Measurements from ENCODE around the gene RFC1. TPM values are rescaled to one million over a fixed set of nuclear protein-coding genes. Genes with fewer than 3 reads are reported as not detected.
"Not testable (repeated sequence)": the region's sequence is repeated elsewhere in the genome, so short reads cannot be mapped to it uniquely, and the experiment has no call there.

Gene RFC1
- total RNA-seq, 2 donors from 2014 or later, result 28.2 to 28.7 TPM

DNA sequence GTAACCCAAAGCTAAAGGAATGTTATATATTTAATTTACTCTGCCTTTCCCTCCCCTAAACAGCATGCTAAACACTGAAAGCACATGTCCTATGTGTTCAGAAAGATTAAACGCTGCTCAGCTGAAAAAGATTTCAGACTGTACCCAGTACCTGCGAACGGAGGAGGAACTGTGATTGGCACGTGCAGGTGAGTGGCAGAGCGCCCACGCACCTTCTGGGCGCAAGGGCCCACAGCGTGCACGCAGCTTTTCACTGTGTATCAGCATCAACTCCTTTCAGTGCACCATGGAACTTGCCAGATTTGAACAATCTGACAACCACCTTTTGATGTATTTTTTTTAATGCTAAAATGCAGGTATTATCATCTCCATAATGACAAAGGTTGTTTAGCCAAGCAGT, 87.7 kb downstream of the RFC1 start:
- Histone ChIP-seq H3K9me3 (no peaks in the 10 kb centered on the region), H3K9ac (ENCODE audit: low read depth in 2 of 2, low read length in 2 of 2) (no peak overlapping the region), H3K4me1 (no peaks in the 10 kb centered on the region), H3K27ac (no peak overlapping the region), H3K36me3 (no peaks in the 10 kb centered on the region), H3K4me3 (no peak overlapping the region), H3K27me3 (no peaks in the 10 kb centered on the region)
- DNase-seq, result no peak
- TF ChIP-seq, protein P1, sequence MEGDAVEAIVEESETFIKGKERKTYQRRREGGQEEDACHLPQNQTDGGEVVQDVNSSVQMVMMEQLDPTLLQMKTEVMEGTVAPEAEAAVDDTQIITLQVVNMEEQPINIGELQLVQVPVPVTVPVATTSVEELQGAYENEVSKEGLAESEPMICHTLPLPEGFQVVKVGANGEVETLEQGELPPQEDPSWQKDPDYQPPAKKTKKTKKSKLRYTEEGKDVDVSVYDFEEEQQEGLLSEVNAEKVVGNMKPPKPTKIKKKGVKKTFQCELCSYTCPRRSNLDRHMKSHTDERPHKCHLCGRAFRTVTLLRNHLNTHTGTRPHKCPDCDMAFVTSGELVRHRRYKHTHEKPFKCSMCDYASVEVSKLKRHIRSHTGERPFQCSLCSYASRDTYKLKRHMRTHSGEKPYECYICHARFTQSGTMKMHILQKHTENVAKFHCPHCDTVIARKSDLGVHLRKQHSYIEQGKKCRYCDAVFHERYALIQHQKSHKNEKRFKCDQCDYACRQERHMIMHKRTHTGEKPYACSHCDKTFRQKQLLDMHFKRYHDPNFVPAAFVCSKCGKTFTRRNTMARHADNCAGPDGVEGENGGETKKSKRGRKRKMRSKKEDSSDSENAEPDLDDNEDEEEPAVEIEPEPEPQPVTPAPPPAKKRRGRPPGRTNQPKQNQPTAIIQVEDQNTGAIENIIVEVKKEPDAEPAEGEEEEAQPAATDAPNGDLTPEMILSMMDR (IDR thresholded peaks at IDR 0.05), result no peak
- intact Hi-C loops (cut with DNase I), result no loop called here

DNA sequence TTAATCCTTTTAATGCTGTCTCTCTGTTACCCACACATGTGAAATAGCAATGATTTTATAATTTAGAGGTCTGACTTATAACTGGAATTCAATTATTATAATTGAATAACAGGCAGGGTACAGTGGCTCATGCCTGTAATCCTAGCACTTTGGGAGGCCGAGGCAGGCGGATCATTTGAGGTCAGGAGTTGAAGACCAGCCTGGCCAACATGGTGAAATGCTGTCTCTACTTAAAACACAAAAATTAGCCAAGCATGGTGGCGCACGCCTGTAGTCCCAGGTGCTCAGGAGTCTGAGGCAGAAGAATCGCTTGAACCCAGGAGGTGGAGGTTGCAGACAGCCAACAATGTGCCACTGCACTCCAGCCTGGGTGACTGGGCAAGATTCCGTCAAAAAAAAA, 88.5 kb downstream of the RFC1 start:
- intact Hi-C loops (cut with DNase I), result not testable (repeated sequence)

DNA sequence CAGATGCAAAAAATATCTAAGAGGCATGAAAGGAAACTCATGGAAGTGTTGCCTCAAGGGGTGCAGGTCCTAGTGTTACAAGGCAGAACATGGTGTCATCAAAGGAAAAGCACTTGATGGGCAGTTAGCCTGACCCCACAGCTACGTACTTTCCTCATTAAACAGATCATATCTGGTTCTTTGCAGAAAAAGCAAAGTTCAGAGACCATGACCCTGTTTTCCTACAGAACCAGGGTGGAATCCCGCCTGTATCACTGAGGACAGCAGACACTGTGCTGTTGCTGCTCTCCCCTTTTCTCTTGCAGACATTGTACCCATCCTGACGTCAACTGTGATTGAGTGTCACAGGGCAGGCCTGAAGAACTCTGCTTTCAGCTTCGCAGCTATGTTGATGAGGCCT, 91.7 kb downstream of the RFC1 start:
- intact Hi-C loops (cut with DNase I), result no loop called here
- Histone ChIP-seq H3K36me3 (no peaks in the 10 kb centered on the region), H3K27me3 (no peaks in the 10 kb centered on the region), H3K4me3 (no peak overlapping the region), H3K27ac (no peak overlapping the region), H3K4me1 (no peaks in the 10 kb centered on the region), H3K9ac (ENCODE audit: low read depth in 2 of 2, low read length in 2 of 2) (no peak overlapping the region), H3K9me3 (no peaks in the 10 kb centered on the region)
- DNase-seq, result no peak
- TF ChIP-seq, protein P1 (IDR thresholded peaks at IDR 0.05), result no peak

More for the DNA sequence above, 88.5 kb downstream of the RFC1 start:
- H3K9me3 ChIP-seq; H3K4me1 ChIP-seq; H3K4me3 ChIP-seq; H3K36me3 ChIP-seq; DNase-seq; H3K27ac ChIP-seq; H3K9ac ChIP-seq (ENCODE audit: low read depth in 2 of 2, low read length in 2 of 2); H3K27me3 ChIP-seq: not testable (repeated sequence)

DNA sequence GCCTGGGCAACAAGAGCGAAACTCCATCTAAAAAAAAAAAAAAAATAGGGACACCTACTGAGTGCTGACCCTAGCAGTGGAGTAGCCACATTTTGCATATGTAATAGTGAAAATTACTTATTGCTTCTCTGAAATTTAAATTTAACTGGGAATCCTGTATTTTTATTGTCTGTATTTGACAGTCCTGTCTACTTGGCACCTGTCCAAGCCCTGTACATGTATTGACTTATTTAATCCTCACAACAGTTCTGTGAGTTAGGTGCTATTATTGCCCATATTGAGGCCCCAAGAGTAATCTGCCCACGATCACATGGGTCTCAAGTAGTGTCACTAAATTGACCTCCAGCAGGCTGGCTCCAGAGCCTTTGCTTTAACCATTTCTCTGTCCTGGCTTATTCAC, 102.3 kb downstream of the RFC1 start:
- no peak for DNase-seq
- Histone ChIP-seq H3K9ac (ENCODE audit: low read depth in 2 of 2, low read length in 2 of 2) (no peak overlapping the region), H3K4me3 (no peak overlapping the region), H3K9me3 (no peaks in the 10 kb centered on the region), H3K27ac (no peak overlapping the region), H3K4me1 (no peaks in the 10 kb centered on the region), H3K36me3 (no peaks in the 10 kb centered on the region), H3K27me3 (no peaks in the 10 kb centered on the region)
- TF ChIP-seq, protein P1 (IDR thresholded peaks at IDR 0.05), result no peak
- intact Hi-C loops (cut with DNase I), result no loop called here

DNA sequence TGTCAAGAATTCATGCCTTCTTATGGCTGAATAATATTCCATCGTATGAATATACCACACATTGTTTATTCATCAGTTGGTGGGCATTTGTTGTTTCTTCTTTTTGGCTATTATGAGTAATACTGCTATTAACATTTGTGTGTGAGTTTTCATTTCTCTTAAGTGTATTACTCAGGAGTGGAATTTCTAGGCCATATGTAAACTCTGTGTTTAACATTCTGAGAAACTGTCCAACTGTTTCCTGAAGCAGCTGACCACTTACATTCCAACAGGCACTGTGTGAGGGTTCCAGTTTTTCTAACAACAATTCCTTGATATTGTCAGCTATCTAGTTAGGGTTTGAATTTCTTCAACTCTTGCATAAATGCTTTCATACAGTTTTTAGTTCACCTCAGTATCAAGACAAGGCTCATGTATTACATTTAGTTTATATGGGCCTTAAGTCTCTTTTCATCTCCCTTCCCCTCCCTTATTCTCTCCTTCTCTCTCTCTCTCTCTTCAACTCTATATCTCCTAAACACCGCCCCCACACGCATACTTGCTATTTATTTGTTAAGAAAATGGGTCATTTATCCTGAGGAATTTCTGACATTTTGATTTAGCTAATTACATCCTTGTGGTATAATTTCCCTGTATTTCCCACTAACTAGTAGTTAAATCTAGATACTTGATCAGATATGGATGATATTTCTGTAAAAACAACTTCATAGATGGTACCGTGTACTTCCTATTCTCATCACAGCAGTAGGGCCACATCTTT, 106.4 kb downstream of the RFC1 start:
- TF ChIP-seq, protein P1 (IDR thresholded peaks at IDR 0.05), result no peak
- Histone ChIP-seq H3K4me3 (no peak overlapping the region), H3K27me3 (no peaks in the 10 kb centered on the region), H3K4me1 (no peaks in the 10 kb centered on the region), H3K27ac (no peak overlapping the region), H3K36me3 (no peaks in the 10 kb centered on the region), H3K9me3 (no peaks in the 10 kb centered on the region), H3K9ac (ENCODE audit: low read depth in 2 of 2, low read length in 2 of 2) (no peak overlapping the region)
- no peak for DNase-seq
- intact Hi-C loops (cut with DNase I), result no loop called here

DNA sequence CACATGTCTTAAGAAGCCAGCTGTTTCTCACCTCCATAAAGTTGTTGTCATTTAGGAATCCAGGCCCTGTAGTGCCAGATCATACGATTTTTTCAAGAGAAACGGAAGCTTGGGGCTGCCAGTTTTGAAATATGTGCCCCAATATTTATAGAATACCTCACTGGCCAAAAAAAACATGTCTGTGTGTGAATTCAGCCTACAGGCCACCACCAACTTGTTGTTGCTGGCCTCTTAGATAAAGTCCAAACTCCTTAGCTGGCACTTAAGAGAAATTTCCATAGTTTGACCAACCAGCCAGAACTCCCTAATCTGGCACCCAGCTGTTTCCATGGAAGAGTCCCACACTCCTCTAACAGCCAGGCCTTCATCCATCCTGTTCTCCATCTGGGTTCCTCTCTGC, 109.7 kb downstream of the RFC1 start:
- no peak overlapping the region for H3K9ac ChIP-seq (ENCODE audit: low read depth in 2 of 2, low read length in 2 of 2)
- no peak overlapping the region for H3K4me3 ChIP-seq
- H3K9me3 ChIP-seq, result no peaks in the 10 kb centered on the region
- no peaks in the 10 kb centered on the region for H3K27me3 ChIP-seq
- no peaks in the 10 kb centered on the region for H3K4me1 ChIP-seq
- intact Hi-C loops (cut with DNase I), result no loop called here
- no peaks in the 10 kb centered on the region for H3K36me3 ChIP-seq
- TF ChIP-seq, protein P1 (IDR thresholded peaks at IDR 0.05), result no peak
- H3K27ac ChIP-seq, result no peak overlapping the region
- no peak for DNase-seq
